ENCODE measurements around the gene STOML3. TPM values are rescaled to one million over a fixed set of nuclear protein-coding genes. Genes with fewer than 3 reads are reported as not detected.

STOML3 gene, protein sequence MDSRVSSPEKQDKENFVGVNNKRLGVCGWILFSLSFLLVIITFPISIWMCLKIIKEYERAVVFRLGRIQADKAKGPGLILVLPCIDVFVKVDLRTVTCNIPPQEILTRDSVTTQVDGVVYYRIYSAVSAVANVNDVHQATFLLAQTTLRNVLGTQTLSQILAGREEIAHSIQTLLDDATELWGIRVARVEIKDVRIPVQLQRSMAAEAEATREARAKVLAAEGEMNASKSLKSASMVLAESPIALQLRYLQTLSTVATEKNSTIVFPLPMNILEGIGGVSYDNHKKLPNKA
- total RNA-seq (2022; extraction: Qiagen RNA extraction) = not detected in 5 replicates

DNA sequence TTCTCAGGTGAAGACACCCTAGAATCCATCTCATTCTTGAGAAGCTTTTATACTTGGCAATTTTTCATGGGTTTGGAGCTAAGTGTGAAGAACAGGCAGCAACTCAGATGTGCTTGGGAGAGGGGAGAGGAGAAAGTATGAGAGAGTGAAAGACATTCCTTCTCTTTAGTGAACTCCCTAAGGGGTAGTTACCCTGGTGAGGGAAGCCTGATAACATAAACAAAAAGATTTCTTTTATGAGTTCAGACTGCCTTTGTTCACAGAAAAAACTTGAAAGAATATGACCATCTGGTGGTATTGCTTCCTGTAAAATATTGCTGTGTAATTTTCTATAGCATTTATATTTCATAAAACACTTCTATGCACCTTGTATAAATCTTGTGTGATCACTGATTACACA is at the start of gene STOML3:
STOML3 (minus strand) TSS at position 139 of the 400 bp plus-strand sequence; CDS start at position 29, 110 bp downstream.

DNA sequence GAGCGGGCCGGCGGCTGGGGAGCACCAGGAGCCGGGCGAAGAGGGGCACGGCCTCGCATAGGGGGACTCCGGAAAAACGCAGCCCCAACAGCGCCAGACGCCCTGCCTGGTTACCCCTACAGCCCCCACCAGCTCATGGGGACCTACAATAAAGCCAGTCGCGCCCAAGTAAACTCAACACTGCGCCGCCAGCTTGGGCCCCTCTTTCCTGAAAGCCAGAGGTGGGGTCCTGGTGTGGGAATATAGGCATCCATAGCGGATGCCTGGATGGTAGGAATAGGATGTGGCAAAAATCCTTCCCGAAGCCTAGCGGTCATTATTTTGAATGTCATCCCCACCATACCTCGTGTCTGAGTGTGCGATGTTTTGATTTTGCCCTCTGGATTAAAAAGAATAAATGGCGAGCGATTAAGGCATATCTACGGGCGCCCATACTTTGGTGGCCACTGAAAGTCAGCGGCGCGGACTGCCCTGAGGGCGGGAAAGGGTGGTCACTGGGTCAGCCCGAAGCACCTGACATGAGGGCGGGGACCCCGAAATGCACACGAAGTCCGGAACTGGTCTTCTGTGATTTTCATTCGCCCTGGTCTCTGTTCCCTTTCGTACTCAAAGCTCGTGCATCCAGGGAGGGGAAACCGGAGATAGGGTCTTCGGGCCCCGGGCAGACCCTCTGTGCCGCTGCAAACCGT is 47.4 kb upstream of the STOML3 start, which contains the start of the genes NHLRC3 and PROSER1:
NHLRC3 (plus strand) TSS at position 577 of the 689 bp plus-strand sequence. CDS start 184 bp downstream, outside the sequence.
PROSER1 (minus strand) TSS at position 210 of the 689 bp plus-strand sequence. CDS start 847 bp downstream, outside the sequence.

Other genes with a start within 250 kb of the STOML3 start
- 9.6 to 11.1 TPM (median 10.9 TPM) in 5 replicates for gene PROSER1, start 47.3 kb upstream of the STOML3 start, total RNA-seq (2022; extraction: Qiagen RNA extraction)
- 4.3 to 6.6 TPM (median 5.0 TPM) in 5 replicates for gene NHLRC3, start 47.6 kb upstream of the STOML3 start, total RNA-seq (2022; extraction: Qiagen RNA extraction)